Neural progenitor cell (in vitro differentiated cells): Measurements from ENCODE around the gene AGBL4. TPM values are rescaled to one million over a fixed set of nuclear protein-coding genes. Genes with fewer than 3 reads are reported as not detected.
"Not testable (repeated sequence)": the region's sequence is repeated elsewhere in the genome, so short reads cannot be mapped to it uniquely, and the experiment has no call there.

Experiments used
- DNase-seq: peaks from one replicate; pipeline ENCODE4 v3.0.0-alpha.2; 2016; ENCODE audit warnings: low spot score
- H2AFZ ChIP-seq: fragments of 200-600 bp; sonication (generic); replicated peaks from 2 replicates; pipeline ENCODE4 v1.6.1; 2016; ENCODE audit warnings: antibody characterized with exemption
- H3F3A ChIP-seq: fragments of 200-600 bp; sonication (generic); 2 replicates; pipeline ENCODE4 v1.6.1; 2016; ENCODE audit warnings: antibody characterized with exemption, low read depth
- H3K27ac ChIP-seq: fragments of 200-600 bp; sonication (generic); 2 replicates; pipeline ENCODE4 v1.5.1; 2016; ENCODE audit warnings: mild to moderate bottlenecking
- H3K27me3 ChIP-seq: fragments of 200-600 bp; sonication (generic); 2 replicates; pipeline ENCODE4 v1.6.1; 2016; ENCODE audit warnings: mild to moderate bottlenecking, moderate library complexity
- H3K36me3 ChIP-seq: fragments of 200-600 bp; sonication (generic); 2 replicates; pipeline ENCODE4 v1.5.1; 2016
- H3K4me1 ChIP-seq: fragments of 200-600 bp; sonication (generic); 2 replicates; pipeline ENCODE4 v1.6.1; 2016; ENCODE audit warnings: mixed run types
- H3K4me2 ChIP-seq: fragments of 200-600 bp; sonication (generic); 2 replicates; pipeline ENCODE4 v1.6.1; 2016
- H3K4me3 ChIP-seq: fragments of 200-600 bp; sonication (generic); 2 replicates; pipeline ENCODE4 v1.5.1; 2016
- H3K79me2 ChIP-seq: fragments of 200-600 bp; sonication (generic); 2 replicates; pipeline ENCODE4 v1.6.1; 2016; ENCODE audit warnings: low read depth
- H3K9ac ChIP-seq: fragments of 200-600 bp; sonication (generic); 2 replicates; pipeline ENCODE4 v1.6.1; 2016
- H3K9me3 ChIP-seq: fragments of 200-600 bp; sonication (generic); 2 replicates; pipeline ENCODE4 v1.5.1; 2016; ENCODE audit warnings: low read depth
- H4K20me1 ChIP-seq: fragments of 200-600 bp; sonication (generic); 2 replicates; pipeline ENCODE4 v1.6.1; 2016; ENCODE audit warnings: low read depth
- H3K27ac Mint-ChIP-seq: 3 replicates; pipeline ENCODE4 v1.8.0; 2021; ENCODE audit warnings: mixed read lengths
- H3K27me3 Mint-ChIP-seq: 2 replicates; pipeline ENCODE4 v1.8.0; 2022; ENCODE audit warnings: low read depth, mild to moderate bottlenecking, inconsistent platforms, moderate library complexity, mixed read lengths; ENCODE audit not compliant: insufficient read depth
- H3K36me3 Mint-ChIP-seq: 3 replicates; pipeline ENCODE4 v1.8.0; 2021; ENCODE audit warnings: mixed read lengths
- H3K4me1 Mint-ChIP-seq: 3 replicates; pipeline ENCODE4 v1.8.0; 2021; ENCODE audit warnings: mixed read lengths
- H3K4me3 Mint-ChIP-seq: 3 replicates; pipeline ENCODE4 v1.8.0; 2021; ENCODE audit warnings: mild to moderate bottlenecking, moderate library complexity, mixed read lengths
- H3K9me3 Mint-ChIP-seq: 3 replicates; pipeline ENCODE4 v1.8.0; 2020; ENCODE audit warnings: mixed read lengths
- CTCF ChIP-seq: fragments of 200-600 bp; sonication (generic); IDR thresholded peaks from 2 replicates; pipeline ENCODE4 v1.5.1; 2017; ENCODE audit warnings: antibody characterized with exemption, mild to moderate bottlenecking
- EZH2 ChIP-seq: fragments of 200-600 bp; sonication (generic); IDR thresholded peaks from 2 replicates; pipeline ENCODE4 v1.6.1; 2017; ENCODE audit warnings: antibody characterized with exemption, mild to moderate bottlenecking, moderate library complexity
- EZH2phosphoT487 ChIP-seq: fragments of 200-600 bp; sonication (generic); IDR thresholded peaks from 2 replicates; pipeline ENCODE4 v1.6.1; 2017; ENCODE audit warnings: antibody characterized with exemption
- total RNA-seq: library from RNA; depleted of rRNA; stranded (reverse); fragments of >200 nt; gene quantifications from 2 replicates; pipeline ENCODE4 v1.2.3, GENCODE V29; 2015; ENCODE audit warnings: low replicate concordance

AGBL4 gene
- total RNA-seq, 1 donor from 2014 or later: 1.5 TPM

GRCh38 chr1:49951385-49951784, 72.4 kb downstream of the AGBL4 start:
- Histone ChIP-seq H2AFZ (no peak overlapping the region), H3F3A (no peaks in the 10 kb centered on the region), H3K27me3 (no peaks in the 10 kb centered on the region), H3K4me2 (no peak overlapping the region), H3K79me2 (no peaks in the 10 kb centered on the region), H4K20me1 (no peaks in the 10 kb centered on the region), H3K9me3 (peaks cover 41% of the 10 kb centered on the region), H3K4me3 (no peak overlapping the region), H3K4me1 (no peaks in the 10 kb centered on the region), H3K9ac (no peak overlapping the region), H3K36me3 (no peaks in the 10 kb centered on the region), H3K27ac (no peak overlapping the region)
- H3K4me1 Mint-ChIP-seq: no peaks in the 10 kb centered on the region
- H3K4me3 Mint-ChIP-seq: no peak overlapping the region
- H3K9me3 Mint-ChIP-seq: no peaks in the 10 kb centered on the region
- H3K36me3 Mint-ChIP-seq: no peaks in the 10 kb centered on the region
- no peak for DNase-seq
- TF ChIP-seq CTCF (no peak), EZH2 (no peak), EZH2phosphoT487 (no peak)
- peaks cover 2% of the 10 kb centered on the region for H3K27me3 Mint-ChIP-seq
- no peak overlapping the region for H3K27ac Mint-ChIP-seq

- H3K4me1 Mint-ChIP-seq, H3K36me3 ChIP-seq, H3K27me3 Mint-ChIP-seq, H3K4me3 Mint-ChIP-seq, H3K79me2 ChIP-seq, H3K27ac ChIP-seq, H3F3A ChIP-seq, H3K4me2 ChIP-seq, H3K4me1 ChIP-seq, H3K27ac Mint-ChIP-seq, H3K4me3 ChIP-seq, DNase-seq, H2AFZ ChIP-seq, H3K9me3 Mint-ChIP-seq, H3K27me3 ChIP-seq, H3K9ac ChIP-seq, H3K36me3 Mint-ChIP-seq, H4K20me1 ChIP-seq: not testable (repeated sequence)
- H3K9me3 ChIP-seq: peaks cover 11% of the 10 kb centered on the region
Observed at GRCh38 chr1:49915301-49915700, 108.5 kb downstream of the AGBL4 start.

- H3K27me3 Mint-ChIP-seq: peaks cover 2% of the 10 kb centered on the region
- no peak overlapping the region for H3K9ac ChIP-seq
- H3F3A ChIP-seq: no peaks in the 10 kb centered on the region
- H3K36me3 ChIP-seq: no peaks in the 10 kb centered on the region
- TF ChIP-seq CTCF: no peak
- TF ChIP-seq EZH2phosphoT487: no peak
- TF ChIP-seq EZH2: no peak
- no peak overlapping the region for H3K27ac ChIP-seq
- DNase-seq: no peak
- no peaks in the 10 kb centered on the region for H3K36me3 Mint-ChIP-seq
- no peaks in the 10 kb centered on the region for H3K4me1 Mint-ChIP-seq
- H3K4me3 ChIP-seq: no peak overlapping the region
- H3K4me1 ChIP-seq: no peaks in the 10 kb centered on the region
- no peak overlapping the region for H3K4me2 ChIP-seq
- peaks cover 29% of the 10 kb centered on the region for H3K9me3 ChIP-seq
- no peaks in the 10 kb centered on the region for H4K20me1 ChIP-seq
- H3K27ac Mint-ChIP-seq: no peak overlapping the region
- peaks cover 4% of the 10 kb centered on the region for H3K9me3 Mint-ChIP-seq
- H2AFZ ChIP-seq: no peak overlapping the region
- H3K27me3 ChIP-seq: no peaks in the 10 kb centered on the region
- H3K4me3 Mint-ChIP-seq: no peak overlapping the region
- no peaks in the 10 kb centered on the region for H3K79me2 ChIP-seq
Observed at GRCh38 chr1:49906365-49906764, 117.4 kb downstream of the AGBL4 start.

GRCh38 chr1:49864581-49864980, 159.2 kb downstream of the AGBL4 start:
- Histone ChIP-seq H2AFZ (no peak overlapping the region), H3K4me2 (no peak overlapping the region), H4K20me1 (no peaks in the 10 kb centered on the region), H3K4me3 (no peak overlapping the region), H3K9ac (no peak overlapping the region), H3K4me1 (no peaks in the 10 kb centered on the region), H3K79me2 (no peaks in the 10 kb centered on the region), H3K9me3 (peaks cover 16% of the 10 kb centered on the region), H3K36me3 (no peaks in the 10 kb centered on the region), H3K27me3 (no peaks in the 10 kb centered on the region), H3F3A (no peaks in the 10 kb centered on the region), H3K27ac (no peak overlapping the region)
- DNase-seq: no peak
- Mint-ChIP-seq H3K9me3 (peaks cover 19% of the 10 kb centered on the region), H3K4me3 (no peak overlapping the region), H3K36me3 (no peaks in the 10 kb centered on the region), H3K27me3 (no peaks in the 10 kb centered on the region), H3K27ac (no peak overlapping the region), H3K4me1 (no peaks in the 10 kb centered on the region)
- TF ChIP-seq CTCF (no peak), EZH2 (no peak), EZH2phosphoT487 (no peak)
